CD4-positive, alpha-beta T cell treated with Interleukin-1 beta for 1 hour (primary cell): ENCODE data around the gene FLT4.

Experiments used
- DNase-seq, 2 donors: peaks; one replicate each; pipeline ENCODE4 v3.0.0-alpha.2; 2020 to 2022

FLT4 gene

GRCh38 chr5:180640861-180641565, 8.4 kb downstream of the FLT4 start:
- no peak for DNase-seq

- DNase-seq, result no peak
These were observed 8.9 kb downstream of the FLT4 start for GRCh38 chr5:180640611-180640860.

GRCh38 chr5:180639741-180640610, 9.4 kb downstream of the FLT4 start:
- no peak for DNase-seq

- no peak for DNase-seq
These were observed 10.1 kb downstream of the FLT4 start for GRCh38 chr5:180639287-180639686.

- DNase-seq, result no peak
These were observed 11.3 kb downstream of the FLT4 start for GRCh38 chr5:180637962-180638680.

- no peak for DNase-seq
These were observed 12.9 kb downstream of the FLT4 start for GRCh38 chr5:180636403-180637075.

- DNase-seq, result no peak
These were observed 13.4 kb downstream of the FLT4 start for GRCh38 chr5:180636016-180636402.

GRCh38 chr5:180633283-180634177, 15.9 kb downstream of the FLT4 start:
- no peak for DNase-seq

GRCh38 chr5:180632768-180633167, 16.6 kb downstream of the FLT4 start:
- no peak for DNase-seq

- DNase-seq, result no peak
These were observed 17.6 kb downstream of the FLT4 start for GRCh38 chr5:180631549-180632383.

- no peak for DNase-seq
These were observed 19.0 kb downstream of the FLT4 start for GRCh38 chr5:180630426-180630825.

- DNase-seq, result no peak
These were observed 19.5 kb downstream of the FLT4 start for GRCh38 chr5:180629831-180630382.

- DNase-seq, result no peak
These were observed 20.3 kb downstream of the FLT4 start for GRCh38 chr5:180628827-180629750.

GRCh38 chr5:180628211-180628610, 21.2 kb downstream of the FLT4 start:
- DNase-seq, result no peak

GRCh38 chr5:180627386-180628120, 21.8 kb downstream of the FLT4 start:
- no peak for DNase-seq

- no peak for DNase-seq
These were observed 22.6 kb downstream of the FLT4 start for GRCh38 chr5:180626661-180627385.

GRCh38 chr5:180625791-180626660, 23.4 kb downstream of the FLT4 start:
- DNase-seq, result no peak
